A673 (cell line): ENCODE results near the gene MAPK11. TPM values are rescaled to one million over a fixed set of nuclear protein-coding genes. Genes with fewer than 3 reads are reported as not detected.

Experiments
- BruUV-seq: library from RNA; stranded (reverse); fragments of 400-500 nt; replicated peaks from 2 replicates; lab custom pipeline; 2021; lab: Mats Ljungman, UMichigan
- CTCF ChIA-PET: fragments of 300-600 bp; sonication (Branson Sonifier 250); formaldehyde crosslinking; loops from one replicate; lab custom pipeline; 2022; ENCODE audit warnings: antibody characterized with exemption; lab: Charles Lee
- POLR2A ChIA-PET: fragments of 300-600 bp; sonication (Branson Sonifier 250); formaldehyde crosslinking; loops from one replicate; lab custom pipeline; 2022; ENCODE audit warnings: antibody characterized with exemption; ENCODE audit not compliant: low non-redundant PET; lab: Charles Lee
- DNase-seq: peaks from one replicate; pipeline ENCODE4 v3.0.0-alpha.2; 2015; ENCODE audit warnings: low spot score
- H3K27ac ChIP-seq: fragments of 200-600 bp; sonication (generic); 2 replicates; pipeline ENCODE4 v1.5.1; 2016; ENCODE audit warnings: mixed run types, low read depth, mild to moderate bottlenecking, mixed read lengths, antibody characterized with exemption, low read length; ENCODE audit not compliant: poor library complexity, severe bottlenecking
- H3K27me3 ChIP-seq: fragments of 200-600 bp; sonication (generic); replicated peaks from 2 replicates; pipeline ENCODE4 v1.6.1; 2017; ENCODE audit warnings: mixed run types, low read depth, mild to moderate bottlenecking, mixed read lengths, antibody characterized with exemption, low read length; ENCODE audit not compliant: insufficient read depth, poor library complexity
- H3K36me3 ChIP-seq: fragments of 200-600 bp; sonication (generic); 2 replicates; pipeline ENCODE4 v1.6.1; 2016; ENCODE audit warnings: mixed run types, mild to moderate bottlenecking, mixed read lengths, antibody characterized with exemption, low read length; ENCODE audit not compliant: insufficient read depth, poor library complexity, severe bottlenecking
- H3K4me1 ChIP-seq: fragments of 200-600 bp; sonication (generic); 2 replicates; pipeline ENCODE4 v1.6.1; 2017; ENCODE audit warnings: mixed run types, mild to moderate bottlenecking, mixed read lengths, antibody characterized with exemption, low read length; ENCODE audit not compliant: insufficient read depth, poor library complexity, severe bottlenecking
- H3K4me3 ChIP-seq: fragments of 200-600 bp; sonication (generic); 2 replicates; pipeline ENCODE4 v1.5.1; 2016; ENCODE audit warnings: low read depth, mixed run types, mild to moderate bottlenecking, mixed read lengths, low read length; ENCODE audit not compliant: poor library complexity, severe bottlenecking
- H3K9me3 ChIP-seq: fragments of 200-600 bp; sonication (generic); 2 replicates; pipeline ENCODE4 v1.6.1; 2016; ENCODE audit warnings: mixed run types, low read depth, mild to moderate bottlenecking, mixed read lengths, antibody characterized with exemption, low read length; ENCODE audit not compliant: poor library complexity, severe bottlenecking
- CTCF ChIP-seq: fragments of 300-800, 200-600 bp; sonication (generic); conservative IDR thresholded peaks from 2 replicates; pipeline ENCODE4 v1.5.1; 2017; ENCODE audit warnings: low read depth, mild to moderate bottlenecking, antibody characterized with exemption, low read length, moderate library complexity, mixed read lengths
- EZH2 ChIP-seq: fragments of 200-600 bp; sonication (generic); IDR thresholded peaks from 2 replicates; pipeline ENCODE4 v1.6.1; 2017; ENCODE audit warnings: borderline replicate concordance, low read depth, mild to moderate bottlenecking, mixed read lengths, antibody characterized with exemption, low read length; ENCODE audit not compliant: poor library complexity, severe bottlenecking
- intact Hi-C: fragments of 100-400 bp; cut with micrococcal nuclease; formaldehyde crosslinking; loops from one replicate; pipeline ENCODE4 v1.10.0; 2022; ENCODE audit not compliant: unreplicated experiment
- total RNA-seq: library from RNA; stranded (reverse); gene quantifications from 2 replicates; pipeline ENCODE4 v1.2.3, GENCODE V29; 2021

The MAPK11 gene
- total RNA-seq, 1 experiment from 2014 or later = 5.4 TPM

GRCh38 chr22:50229370-50229769 lies 40.8 kb downstream of the MAPK11 start:
- CTCF ChIA-PET = no interaction called here
- no peak overlapping the region for H3K27ac ChIP-seq

GRCh38 chr22:50228366-50228765 lies 41.8 kb downstream of the MAPK11 start:
- Histone ChIP-seq H3K27ac (no peak overlapping the region), H3K4me3 (no peak overlapping the region), H3K9me3 (no peaks in the 10 kb centered on the region), H3K4me1 (no peaks in the 10 kb centered on the region), H3K36me3 (peaks cover 12% of the 10 kb centered on the region), H3K27me3 (no peaks in the 10 kb centered on the region)
- no TSS peak for BruUV-seq
- no peak for DNase-seq
- POLR2A ChIA-PET = no interaction called here
- no peak for TF ChIP-seq CTCF
- no peak for TF ChIP-seq EZH2
- CTCF ChIA-PET = no interaction called here
- intact Hi-C loops = no loop called here

More at GRCh38 chr22:50229370-50229769, 40.8 kb downstream of the MAPK11 start:
- POLR2A ChIA-PET = no interaction called here
- no peak for DNase-seq
- Histone ChIP-seq H3K27me3 (no peaks in the 10 kb centered on the region), H3K4me1 (no peaks in the 10 kb centered on the region), H3K36me3 (peaks cover 5% of the 10 kb centered on the region), H3K4me3 (no peak overlapping the region), H3K9me3 (no peaks in the 10 kb centered on the region)
- no TSS peak for BruUV-seq
- intact Hi-C loops = no loop called here
- no peak for TF ChIP-seq EZH2

- POLR2A ChIA-PET = no interaction called here
- no peak overlapping the region for H3K4me3 ChIP-seq
- H3K36me3 ChIP-seq = peaks cover 13% of the 10 kb centered on the region
- CTCF ChIA-PET = no interaction called here
- H3K4me1 ChIP-seq = no peaks in the 10 kb centered on the region
- no peak overlapping the region for H3K27ac ChIP-seq
- no peak for TF ChIP-seq EZH2
- TF ChIP-seq CTCF = no peak
- no peak for DNase-seq
- H3K9me3 ChIP-seq = no peaks in the 10 kb centered on the region
- no peaks in the 10 kb centered on the region for H3K27me3 ChIP-seq
- no TSS peak for BruUV-seq
- intact Hi-C loops = no loop called here
These were observed 42.5 kb downstream of the MAPK11 start for GRCh38 chr22:50227579-50228215.

GRCh38 chr22:50226875-50227165 lies 43.4 kb downstream of the MAPK11 start:
- Histone ChIP-seq H3K4me3 (no peak overlapping the region), H3K36me3 (peaks cover 22% of the 10 kb centered on the region), H3K27ac (no peak overlapping the region), H3K4me1 (no peaks in the 10 kb centered on the region), H3K27me3 (no peaks in the 10 kb centered on the region), H3K9me3 (no peaks in the 10 kb centered on the region)
- DNase-seq = no peak
- CTCF ChIA-PET = no interaction called here
- POLR2A ChIA-PET = no interaction called here
- intact Hi-C loops = no loop called here
- BruUV-seq = no TSS peak
- TF ChIP-seq CTCF (no peak), EZH2 (no peak)
